LNCaP clone FGC (cell line): ENCODE data around the gene ERBB4.

Experiments
- DNase-seq: peaks from one replicate; pipeline ENCODE4 v3.0.0-alpha.2; 2011; ENCODE audit warnings: low read depth
- H3K4me3 ChIP-seq: 2 replicates; pipeline ENCODE4 v1.5.1; 2011; ENCODE audit warnings: mild to moderate bottlenecking, low read depth, low read length, control low read depth
- CTCF ChIP-seq: IDR thresholded peaks from 2 replicates; pipeline ENCODE4 v1.5.1; 2012; ENCODE audit warnings: mild to moderate bottlenecking; ENCODE audit not compliant: control insufficient read depth, insufficient read depth; ENCODE audit errors: extremely low read depth

Gene ERBB4

GRCh38 chr2:212318636-212319035, 220.0 kb downstream of the ERBB4 start:
- no peak for DNase-seq
- no peak for TF ChIP-seq CTCF
- H3K4me3 ChIP-seq = no peak overlapping the region

GRCh38 chr2:212314680-212315079, 223.9 kb downstream of the ERBB4 start:
- TF ChIP-seq CTCF = no peak
- no peak for DNase-seq
- no peak overlapping the region for H3K4me3 ChIP-seq

GRCh38 chr2:212311807-212312404, 226.7 kb downstream of the ERBB4 start:
- no peak for TF ChIP-seq CTCF
- no peak overlapping the region for H3K4me3 ChIP-seq
- no peak for DNase-seq

- no peak for DNase-seq
- no peak overlapping the region for H3K4me3 ChIP-seq
- no peak for TF ChIP-seq CTCF
Measured at GRCh38 chr2:212299943-212300342, 238.7 kb downstream of the ERBB4 start.

- no peak overlapping the region for H3K4me3 ChIP-seq
- TF ChIP-seq CTCF = no peak
- DNase-seq = no peak
Measured at GRCh38 chr2:212299333-212299732, 239.3 kb downstream of the ERBB4 start.

GRCh38 chr2:212295571-212295970, 243.0 kb downstream of the ERBB4 start:
- no peak for TF ChIP-seq CTCF
- DNase-seq = no peak
- no peak overlapping the region for H3K4me3 ChIP-seq

- DNase-seq = peak; percentile 14
- TF ChIP-seq CTCF = no peak
- no peak overlapping the region for H3K4me3 ChIP-seq
Measured at GRCh38 chr2:212294816-212295215, 243.8 kb downstream of the ERBB4 start.
